HG02571 (cell line): Measurements from ENCODE around the gene ACSL5.

Source experiments
- ATAC-seq: cut with Tn5 transposase; IDR thresholded peaks from one replicate; pipeline ENCODE4 v1.9.1; 2021; ENCODE audit warnings: mild to moderate bottlenecking, moderate library complexity; ENCODE audit not compliant: unreplicated experiment

Gene ACSL5

GRCh38 chr10:112373912-112374338 lies at the start of gene ACSL5:
Gene ACSL5, plus strand, starts transcription at chr10:112374116. Its CDS starts 20,831 bp downstream, at chr10:112394947.
- no peak for ATAC-seq

- no peak for ATAC-seq
Observed at GRCh38 chr10:112327678-112328077, 46.2 kb upstream of the ACSL5 start.

GRCh38 chr10:112330162-112330561 lies 43.8 kb upstream of the ACSL5 start:
- ATAC-seq, result no peak

- no peak for ATAC-seq
Observed at GRCh38 chr10:112330607-112331160, 43.2 kb upstream of the ACSL5 start.

- no peak for ATAC-seq
Observed at GRCh38 chr10:112332022-112332421, 41.9 kb upstream of the ACSL5 start.

- ATAC-seq, result no peak
Observed at GRCh38 chr10:112332509-112333228, 41.2 kb upstream of the ACSL5 start.

GRCh38 chr10:112333452-112333851 lies 40.5 kb upstream of the ACSL5 start:
- no peak for ATAC-seq

GRCh38 chr10:112335111-112335867 lies 38.6 kb upstream of the ACSL5 start:
- no peak for ATAC-seq

GRCh38 chr10:112335868-112336265 lies 38.0 kb upstream of the ACSL5 start:
- ATAC-seq, result no peak

GRCh38 chr10:112336556-112337201 lies 37.2 kb upstream of the ACSL5 start:
- no peak for ATAC-seq

GRCh38 chr10:112338957-112339356 lies 35.0 kb upstream of the ACSL5 start:
- ATAC-seq, result no peak

- no peak for ATAC-seq
Observed at GRCh38 chr10:112340601-112341000, 33.3 kb upstream of the ACSL5 start.

GRCh38 chr10:112343056-112343806 lies 30.7 kb upstream of the ACSL5 start:
- ATAC-seq, result no peak

- ATAC-seq, result no peak
Observed at GRCh38 chr10:112344261-112344660, 29.7 kb upstream of the ACSL5 start.

GRCh38 chr10:112345202-112345601 lies 28.7 kb upstream of the ACSL5 start:
- ATAC-seq, result no peak

GRCh38 chr10:112345743-112346142 lies 28.2 kb upstream of the ACSL5 start:
- no peak for ATAC-seq

GRCh38 chr10:112346774-112347173 lies 27.1 kb upstream of the ACSL5 start:
- ATAC-seq, result no peak

GRCh38 chr10:112347709-112348671 lies 25.9 kb upstream of the ACSL5 start:
- ATAC-seq, result no peak

GRCh38 chr10:112348759-112349158 lies 25.2 kb upstream of the ACSL5 start:
- no peak for ATAC-seq
